Measurements from ENCODE around the gene CPXM2. TPM values are rescaled to one million over a fixed set of nuclear protein-coding genes. Genes with fewer than 3 reads are reported as not detected.

Gene CPXM2
- total and polyA plus RNA-seq, 9 of the 15 experiments (the other 6 are each of a cell fraction or from before 2014, with no cell fraction given), result not detected

DNA sequence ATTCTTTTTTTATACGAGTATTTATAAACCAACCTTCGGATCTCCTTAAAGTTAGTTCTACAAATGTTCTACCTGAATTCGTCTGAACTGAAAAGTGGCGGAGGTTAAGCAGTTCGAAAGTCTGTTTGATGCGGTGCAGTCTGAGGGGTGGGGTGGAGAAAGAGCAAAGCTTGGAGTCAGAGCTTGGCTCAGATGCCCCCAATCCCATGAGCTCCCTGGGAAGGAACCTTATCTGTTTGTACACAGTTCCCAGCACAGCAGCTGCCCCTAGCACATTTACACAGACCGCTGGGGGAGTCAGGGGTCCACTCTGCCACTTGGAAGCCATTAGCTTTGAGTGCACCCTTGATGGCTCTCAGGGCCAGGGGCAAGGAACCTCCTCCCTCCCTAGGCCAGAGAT, 30.8 kb downstream of the CPXM2 start (continued):
- TF ChIP-seq DMBX1 (CRISPR knock-in tag; IDR thresholded peaks at IDR 0.05; ENCODE audit: borderline replicate concordance) (no peak), MAZ (CRISPR knock-in tag; conservative IDR thresholded peaks at IDR 0.05 in 1 of 2, IDR thresholded peaks at IDR 0.05 in 1 of 2) (no peak)
- TF ChIP-seq, protein P1, sequence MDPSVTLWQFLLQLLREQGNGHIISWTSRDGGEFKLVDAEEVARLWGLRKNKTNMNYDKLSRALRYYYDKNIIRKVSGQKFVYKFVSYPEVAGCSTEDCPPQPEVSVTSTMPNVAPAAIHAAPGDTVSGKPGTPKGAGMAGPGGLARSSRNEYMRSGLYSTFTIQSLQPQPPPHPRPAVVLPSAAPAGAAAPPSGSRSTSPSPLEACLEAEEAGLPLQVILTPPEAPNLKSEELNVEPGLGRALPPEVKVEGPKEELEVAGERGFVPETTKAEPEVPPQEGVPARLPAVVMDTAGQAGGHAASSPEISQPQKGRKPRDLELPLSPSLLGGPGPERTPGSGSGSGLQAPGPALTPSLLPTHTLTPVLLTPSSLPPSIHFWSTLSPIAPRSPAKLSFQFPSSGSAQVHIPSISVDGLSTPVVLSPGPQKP (CRISPR knock-in tag; IDR thresholded peaks at IDR 0.05), result no peak

DNA sequence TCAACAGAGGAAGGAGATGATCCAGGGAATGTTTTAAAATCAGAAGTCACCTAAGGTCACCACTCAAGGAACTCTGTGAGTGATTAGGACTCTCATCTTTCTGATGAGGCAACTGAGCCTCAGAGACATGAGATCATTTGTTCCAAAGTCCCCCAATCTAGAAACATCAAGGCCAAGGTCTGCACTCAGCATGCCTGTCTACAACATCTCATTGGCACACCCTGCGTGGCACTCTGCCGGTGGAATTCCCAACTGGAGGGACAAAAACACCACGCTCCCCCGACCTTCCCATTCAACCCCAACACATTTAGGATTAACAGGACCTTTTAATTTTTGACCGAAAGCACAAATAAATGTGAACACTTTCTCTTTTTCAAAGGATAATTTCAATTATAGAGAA, 31.4 kb downstream of the CPXM2 start:
- CTCF ChIA-PET (ENCODE audit: low intra/inter-chr PET ratio), result no interaction called here
- H3K27ac ChIP-seq (ENCODE audit: extremely low read depth, low read depth, low read length), result no peak overlapping the region
- in situ Hi-C loops (cut with MboI), result no loop called here
- no peak for DNase-seq (ENCODE audit: extremely low read depth in 1 of 4, low spot score in 3 of 4)
- FAIRE-seq, result no peak
- H4K20me1 ChIP-seq (replicated peaks; ENCODE audit: control insufficient read depth, insufficient read depth, low read length), result no peaks in the 10 kb centered on the region
- no peaks in the 10 kb centered on the region for H3K36me3 ChIP-seq (ENCODE audit: control insufficient read depth, insufficient read depth, low read length)
- H3K9me1 ChIP-seq (ENCODE audit: control insufficient read depth, insufficient read depth, low read length), result no peaks in the 10 kb centered on the region
- no peaks in the 10 kb centered on the region for H3K9me3 ChIP-seq (replicated peaks; ENCODE audit: control insufficient read depth, insufficient read depth, low read depth, low read length)
- H3K4me2 ChIP-seq (ENCODE audit: insufficient read depth, low read length), result no peak overlapping the region
- no peak overlapping the region for H2AFZ ChIP-seq (ENCODE audit: low read depth, low read length)
- POLR2A ChIA-PET, result interaction anchor here (0.7 to 0.8 kb wide), 2 partner anchors 10 to 282 kb away, joined by 3 read pairs; no protein-coding TSS in a partner anchor
- H3K4me3 ChIP-seq, result no peak overlapping the region
- H3K27me3 ChIP-seq (ENCODE audit: control insufficient read depth in 2 of 2, insufficient read depth in 2 of 2, low read length in 2 of 2), result peaks cover 0 to 30% of the 10 kb centered on the region in 2 experiments; a peak in 3 of 5 replicates
- intact Hi-C loops (cut with micrococcal nuclease), result no loop called here
- BruUV-seq (replicated peaks), result no TSS peak
- H3K4me1 ChIP-seq (replicated peaks in 1 of 2; ENCODE audit: control insufficient read depth in 2 of 2, insufficient read depth in 2 of 2, low read length in 2 of 2), result no peaks in the 10 kb centered on the region
- H3K9ac ChIP-seq (ENCODE audit: insufficient read depth in 1 of 2, low read depth in 2 of 2, low read length in 2 of 2), result no peak overlapping the region
- no peak for ATAC-seq
- H3K79me2 ChIP-seq (ENCODE audit: control insufficient read depth, insufficient read depth, low read length), result no peaks in the 10 kb centered on the region
- WGBS (ENCODE audit: insufficient coverage, low coverage, missing lambda C conversion rate), result 0% methylated on average over 5 of the region's 5 CpGs
- TF ChIP-seq TSC22D4 (tag; IDR thresholded peaks at IDR 0.05) (no peak), ZFX (CRISPR knock-in tag; IDR thresholded peaks at IDR 0.05) (no peak), CREBBP (IDR thresholded peaks at IDR 0.05; ENCODE audit: low read depth, low read length) (no peak), ZNF24 (IDR thresholded peaks at IDR 0.05) (no peak), GABPB2 (CRISPR knock-in tag; conservative IDR thresholded peaks at IDR 0.05) (no peak), YY1 (IDR thresholded peaks at IDR 0.05; ENCODE audit: borderline replicate concordance in 1 of 3, control insufficient read depth in 1 of 3, extremely low read depth in 1 of 3, insufficient read depth in 3 of 3, insufficient read length in 1 of 3, insufficient replicate concordance in 2 of 3, low read depth in 1 of 3, low read length in 2 of 3) (no peak), ZNF589 (CRISPR knock-in tag; IDR thresholded peaks at IDR 0.05; ENCODE audit: low read depth) (no peak), SLC30A9 (CRISPR knock-in tag; IDR thresholded peaks at IDR 0.05) (no peak)
- TF ChIP-seq, protein P2, sequence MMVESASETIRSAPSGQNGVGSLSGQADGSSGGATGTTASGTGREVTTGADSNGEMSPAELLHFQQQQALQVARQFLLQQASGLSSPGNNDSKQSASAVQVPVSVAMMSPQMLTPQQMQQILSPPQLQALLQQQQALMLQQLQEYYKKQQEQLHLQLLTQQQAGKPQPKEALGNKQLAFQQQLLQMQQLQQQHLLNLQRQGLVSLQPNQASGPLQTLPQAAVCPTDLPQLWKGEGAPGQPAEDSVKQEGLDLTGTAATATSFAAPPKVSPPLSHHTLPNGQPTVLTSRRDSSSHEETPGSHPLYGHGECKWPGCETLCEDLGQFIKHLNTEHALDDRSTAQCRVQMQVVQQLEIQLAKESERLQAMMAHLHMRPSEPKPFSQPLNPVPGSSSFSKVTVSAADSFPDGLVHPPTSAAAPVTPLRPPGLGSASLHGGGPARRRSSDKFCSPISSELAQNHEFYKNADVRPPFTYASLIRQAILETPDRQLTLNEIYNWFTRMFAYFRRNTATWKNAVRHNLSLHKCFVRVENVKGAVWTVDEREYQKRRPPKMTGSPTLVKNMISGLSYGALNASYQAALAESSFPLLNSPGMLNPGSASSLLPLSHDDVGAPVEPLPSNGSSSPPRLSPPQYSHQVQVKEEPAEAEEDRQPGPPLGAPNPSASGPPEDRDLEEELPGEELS (CRISPR knock-in tag; IDR thresholded peaks at IDR 0.05; ENCODE audit: borderline replicate concordance), result no peak
- TF ChIP-seq, protein P3, sequence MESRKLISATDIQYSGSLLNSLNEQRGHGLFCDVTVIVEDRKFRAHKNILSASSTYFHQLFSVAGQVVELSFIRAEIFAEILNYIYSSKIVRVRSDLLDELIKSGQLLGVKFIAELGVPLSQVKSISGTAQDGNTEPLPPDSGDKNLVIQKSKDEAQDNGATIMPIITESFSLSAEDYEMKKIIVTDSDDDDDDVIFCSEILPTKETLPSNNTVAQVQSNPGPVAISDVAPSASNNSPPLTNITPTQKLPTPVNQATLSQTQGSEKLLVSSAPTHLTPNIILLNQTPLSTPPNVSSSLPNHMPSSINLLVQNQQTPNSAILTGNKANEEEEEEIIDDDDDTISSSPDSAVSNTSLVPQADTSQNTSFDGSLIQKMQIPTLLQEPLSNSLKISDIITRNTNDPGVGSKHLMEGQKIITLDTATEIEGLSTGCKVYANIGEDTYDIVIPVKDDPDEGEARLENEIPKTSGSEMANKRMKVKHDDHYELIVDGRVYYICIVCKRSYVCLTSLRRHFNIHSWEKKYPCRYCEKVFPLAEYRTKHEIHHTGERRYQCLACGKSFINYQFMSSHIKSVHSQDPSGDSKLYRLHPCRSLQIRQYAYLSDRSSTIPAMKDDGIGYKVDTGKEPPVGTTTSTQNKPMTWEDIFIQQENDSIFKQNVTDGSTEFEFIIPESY (CRISPR knock-in tag; IDR thresholded peaks at IDR 0.05), result no peak

Data from K562 (cell line).